ENCODE measurements around the gene KLF15. TPM values are rescaled to one million over a fixed set of nuclear protein-coding genes. Genes with fewer than 3 reads are reported as not detected.

Gene KLF15
- total and polyA plus RNA-seq, 2 of the 4 experiments (the other 2 are of a cell fraction) = 0.18 to 0.24 TPM

- no TSS peak for BruUV-seq (replicated peaks)
- WGBS, 2 experiments (ENCODE audit: extremely low coverage in 2 of 2, insufficient read length in 1 of 2) = 53% methylated on average over 3 of the region's 12 CpGs; no CpG with 5 or more reads in 1 of the 2 experiments
- H4K20me1 ChIP-seq (ENCODE audit: insufficient read depth, low read length) = no peaks in the 10 kb centered on the region; the same call in 1 of the 2 replicates
- H2AK5ac ChIP-seq (ENCODE audit: low read depth, low read length) = no peak overlapping the region
- H2BK5ac ChIP-seq (ENCODE audit: low read depth, low read length, poor library complexity, severe bottlenecking) = no peak overlapping the region
- H3K79me1 ChIP-seq (ENCODE audit: low read depth in 1 of 2, low read length in 2 of 2) = no peaks in the 10 kb centered on the region
- no peak overlapping the region for H2AFZ ChIP-seq (replicated peaks; ENCODE audit: low read length, poor library complexity)
- no peak overlapping the region for H3K14ac ChIP-seq (replicated peaks; ENCODE audit: low read depth, low read length)
- H3K4me3 ChIP-seq (ENCODE audit: insufficient read depth, low read depth, low read length) = no peak overlapping the region
- TF ChIP-seq ELK1 (IDR thresholded peaks at IDR 0.05; ENCODE audit: borderline replicate concordance, low read depth, low read length) = no peak
- TF ChIP-seq, protein P1, sequence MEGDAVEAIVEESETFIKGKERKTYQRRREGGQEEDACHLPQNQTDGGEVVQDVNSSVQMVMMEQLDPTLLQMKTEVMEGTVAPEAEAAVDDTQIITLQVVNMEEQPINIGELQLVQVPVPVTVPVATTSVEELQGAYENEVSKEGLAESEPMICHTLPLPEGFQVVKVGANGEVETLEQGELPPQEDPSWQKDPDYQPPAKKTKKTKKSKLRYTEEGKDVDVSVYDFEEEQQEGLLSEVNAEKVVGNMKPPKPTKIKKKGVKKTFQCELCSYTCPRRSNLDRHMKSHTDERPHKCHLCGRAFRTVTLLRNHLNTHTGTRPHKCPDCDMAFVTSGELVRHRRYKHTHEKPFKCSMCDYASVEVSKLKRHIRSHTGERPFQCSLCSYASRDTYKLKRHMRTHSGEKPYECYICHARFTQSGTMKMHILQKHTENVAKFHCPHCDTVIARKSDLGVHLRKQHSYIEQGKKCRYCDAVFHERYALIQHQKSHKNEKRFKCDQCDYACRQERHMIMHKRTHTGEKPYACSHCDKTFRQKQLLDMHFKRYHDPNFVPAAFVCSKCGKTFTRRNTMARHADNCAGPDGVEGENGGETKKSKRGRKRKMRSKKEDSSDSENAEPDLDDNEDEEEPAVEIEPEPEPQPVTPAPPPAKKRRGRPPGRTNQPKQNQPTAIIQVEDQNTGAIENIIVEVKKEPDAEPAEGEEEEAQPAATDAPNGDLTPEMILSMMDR (conservative IDR thresholded peaks at IDR 0.05; ENCODE audit: low read depth, low read length) = no peak
- no peak for TF ChIP-seq BHLHE40 (IDR thresholded peaks at IDR 0.05; ENCODE audit: low read depth, low read length)
- TF ChIP-seq MAZ (IDR thresholded peaks at IDR 0.05; ENCODE audit: borderline replicate concordance, low read depth, low read length) = no peak
- no peaks in the 10 kb centered on the region for H3K4me1 ChIP-seq (ENCODE audit: control insufficient read depth, insufficient read depth, low read length)
- dilution Hi-C loops (cut with HindIII; ENCODE audit: low sequenced_read_pairs, unreplicated experiment) (no loop called here), intact Hi-C loops (cut with micrococcal nuclease) (no loop called here), in situ Hi-C loops (cut with MboI; ENCODE audit: low sequenced_read_pairs) (loop anchor here (10.0 kb wide), 2 partner anchors 118 to 258 kb away; no protein-coding TSS in a partner anchor)
- ATAC-seq (ENCODE audit: low read depth) = no peak
- no peak overlapping the region for H3K9ac ChIP-seq (ENCODE audit: low read depth, low read length)
- no peaks in the 10 kb centered on the region for H3K9me3 ChIP-seq (ENCODE audit: control insufficient read depth, insufficient read depth, low read length)
- H3K36me3 ChIP-seq (ENCODE audit: control insufficient read depth, insufficient read depth, low read length) = no peaks in the 10 kb centered on the region
- H3K18ac ChIP-seq (ENCODE audit: low read depth, low read length) = no peak overlapping the region
- H2BK120ac ChIP-seq (ENCODE audit: low read depth, low read length) = no peak overlapping the region
- no peak overlapping the region for H3K4ac ChIP-seq (ENCODE audit: low read depth, low read length)
- no peak overlapping the region for H3K4me2 ChIP-seq (ENCODE audit: low read depth, low read length)
- H2BK20ac ChIP-seq (ENCODE audit: low read depth, low read length) = no peak overlapping the region
- H3K27me3 ChIP-seq (ENCODE audit: control insufficient read depth, insufficient read depth, low read length) = peaks cover 21% of the 10 kb centered on the region
- H3K9me1 ChIP-seq (ENCODE audit: insufficient read depth, low read length) = no peaks in the 10 kb centered on the region
- no peak overlapping the region for H3K23ac ChIP-seq (ENCODE audit: low read depth, low read length)
- ChIA-PET POLR2A (ENCODE audit: unreplicated experiment) (no interaction called here), CTCF (no interaction called here)
- H4K91ac ChIP-seq (ENCODE audit: insufficient read depth, low read depth, low read length) = no peak overlapping the region
- H2AK9ac ChIP-seq (replicated peaks; ENCODE audit: low read depth, low read length, poor library complexity) = no peak overlapping the region
- H3K27ac ChIP-seq (ENCODE audit: insufficient read depth, low read length) = no peak overlapping the region
- no peak overlapping the region for H4K5ac ChIP-seq (ENCODE audit: low read depth, low read length)
- no peak overlapping the region for H2BK15ac ChIP-seq (ENCODE audit: low read depth, low read length)
- no peak overlapping the region for H3K56ac ChIP-seq (ENCODE audit: extremely low read depth, insufficient read depth, low read length)
- H4K8ac ChIP-seq (ENCODE audit: low read depth in 2 of 2, low read length in 2 of 2) = no peak overlapping the region
- no peak for DNase-seq
Measured at GRCh38 chr3:126372413-126373145, 15.4 kb upstream of the KLF15 start.
